GM23338 (cell line): ENCODE results near the gene ISOC2.

Experiments used
- CTCF ChIP-seq, 2 experiments: fragments of 200-600 bp in 1 of 2; sonication (generic) in 1 of 2; conservative IDR thresholded peaks; 2 replicates each; pipeline versions ENCODE4 v1.5.1 to v1.6.1; 2016 to 2017; ENCODE audit warnings: antibody characterized with exemption in 2 of 2, low read depth in 2 of 2, mild to moderate bottlenecking in 2 of 2, moderate library complexity in 1 of 2
- EZH2 ChIP-seq: fragments of 200-600 bp; sonication (generic); IDR thresholded peaks from one replicate; pipeline ENCODE4 v1.8.0; 2017; ENCODE audit warnings: antibody characterized with exemption, mild to moderate bottlenecking, low read depth; ENCODE audit not compliant: unreplicated experiment
- EZH2phosphoT487 ChIP-seq: fragments of 200-600 bp; sonication (generic); IDR thresholded peaks from one replicate; pipeline ENCODE4 v1.8.1; 2018; ENCODE audit warnings: antibody characterized with exemption; ENCODE audit not compliant: unreplicated experiment
- JUNB ChIP-seq: IDR thresholded peaks from one replicate; pipeline ENCODE4 v1.6.1; 2016; ENCODE audit warnings: antibody characterized with exemption; ENCODE audit not compliant: unreplicated experiment
- POLR2AphosphoS5 ChIP-seq: IDR thresholded peaks from 2 replicates; pipeline ENCODE4 v1.6.1; 2016; ENCODE audit warnings: antibody characterized with exemption, low read depth
- REST ChIP-seq: IDR thresholded peaks from one replicate; pipeline ENCODE4 v1.6.1; 2018; ENCODE audit warnings: antibody characterized with exemption; ENCODE audit not compliant: unreplicated experiment
- ZNF331 ChIP-seq: fragments of 250-450 bp; sonication (Bioruptor Pico); IDR thresholded peaks from 2 replicates; pipeline ENCODE4 v1.5.0; 2020; ENCODE audit warnings: low read depth, mild to moderate bottlenecking, moderate library complexity

DNA sequence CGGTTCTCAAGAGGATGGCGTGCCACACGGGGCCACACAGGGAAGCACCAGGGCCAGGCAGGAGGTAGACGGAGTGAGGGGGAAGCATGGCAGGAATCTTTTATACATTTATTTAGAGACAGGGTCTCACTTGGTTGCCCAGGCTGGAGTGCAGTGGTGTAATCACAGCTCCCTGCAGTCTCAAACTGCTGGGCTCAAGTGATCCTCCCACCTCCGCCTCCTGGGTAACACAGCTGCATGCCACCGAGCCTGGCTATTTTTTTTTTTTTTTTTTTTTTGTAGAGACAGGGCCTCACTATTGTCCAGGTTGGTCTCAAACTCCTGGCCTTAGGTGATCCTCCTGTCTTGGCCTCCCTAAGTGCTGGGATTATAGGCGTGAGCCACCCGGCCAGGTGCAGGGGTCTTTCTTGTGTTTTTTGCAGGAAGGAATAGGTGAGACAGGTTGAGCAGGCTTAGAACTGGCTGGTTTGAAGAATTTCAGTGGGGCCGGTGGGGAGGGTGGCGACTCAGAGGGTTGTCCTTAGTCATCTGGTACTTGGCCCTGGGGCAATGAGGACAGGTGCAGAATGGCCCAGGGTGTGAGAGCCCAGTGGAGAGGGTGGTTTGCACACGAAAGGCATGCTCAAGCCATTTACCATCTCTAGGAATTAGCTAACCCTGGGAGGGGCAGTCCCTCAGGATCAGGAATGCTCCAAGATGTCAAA is 34.4 kb upstream of the ISOC2 start:
- TF ChIP-seq CTCF (conservative IDR thresholded peaks at IDR 0.05; ENCODE audit: low read depth in 2 of 2), result no peak
- TF ChIP-seq POLR2AphosphoS5, result no peak
- no peak for TF ChIP-seq JUNB
- TF ChIP-seq EZH2, result no peak
- TF ChIP-seq EZH2phosphoT487, result no peak
- TF ChIP-seq ZNF331, result no peak
- no peak for TF ChIP-seq REST
